Osteoblast (primary cell): ENCODE results near the gene DOCK7. TPM values are rescaled to one million over a fixed set of nuclear protein-coding genes. Genes with fewer than 3 reads are reported as not detected.

Experiments
- DNase-seq: peaks from one replicate; pipeline ENCODE4 v3.0.0; 2011; ENCODE audit warnings: low spot score, mixed read lengths; ENCODE audit not compliant: insufficient read length; ENCODE audit errors: missing footprints
- H2AFZ ChIP-seq: 2 replicates; pipeline ENCODE4 v1.6.0; 2011; ENCODE audit warnings: mild to moderate bottlenecking, low read length
- H3K27ac ChIP-seq: 2 replicates; pipeline ENCODE4 v1.5.1; 2011; ENCODE audit warnings: mild to moderate bottlenecking, low read depth, low read length, moderate library complexity
- H3K27me3 ChIP-seq: 2 replicates; pipeline ENCODE4 v1.6.0; 2012; ENCODE audit warnings: mild to moderate bottlenecking, control low read depth, inconsistent platforms, low read length, moderate library complexity; ENCODE audit not compliant: insufficient read depth
- H3K36me3 ChIP-seq: 2 replicates; pipeline ENCODE4 v1.5.1; 2011; ENCODE audit warnings: mild to moderate bottlenecking, low read length, control low read depth, moderate library complexity; ENCODE audit not compliant: insufficient read depth
- H3K4me1 ChIP-seq: 2 replicates; pipeline ENCODE4 v1.5.1; 2011; ENCODE audit warnings: mild to moderate bottlenecking, low read length, control low read depth, moderate library complexity; ENCODE audit not compliant: insufficient read depth
- H3K4me2 ChIP-seq: 2 replicates; pipeline ENCODE4 v1.6.0; 2011; ENCODE audit warnings: mild to moderate bottlenecking, low read length; ENCODE audit not compliant: insufficient read depth
- H3K4me3 ChIP-seq: fragments of 200-600 bp; sonication (generic); 3 replicates; pipeline ENCODE4 v1.5.1; 2012; ENCODE audit warnings: mild to moderate bottlenecking, low read length, inconsistent platforms; ENCODE audit not compliant: insufficient read depth
- H3K79me2 ChIP-seq: 2 replicates; pipeline ENCODE4 v1.6.0; 2012; ENCODE audit warnings: mild to moderate bottlenecking, low read length, control low read depth, inconsistent platforms; ENCODE audit not compliant: insufficient read depth
- H3K9me3 ChIP-seq: 2 replicates; pipeline ENCODE4 v1.5.1; 2011; ENCODE audit warnings: low read depth, low read length, control low read depth
- H4K20me1 ChIP-seq: 2 replicates; pipeline ENCODE4 v1.6.0; 2012; ENCODE audit warnings: mild to moderate bottlenecking, low read length, control low read depth; ENCODE audit not compliant: insufficient read depth
- total RNA-seq: library from RNA; depleted of rRNA; stranded (reverse); fragments of >200 nt; gene quantifications from 2 replicates; pipeline ENCODE4 v1.2.3, GENCODE V29; 2012
- TF ChIP-seq, protein P1 (sequence below): IDR thresholded peaks from 2 replicates; pipeline ENCODE4 v1.5.1; 2011; ENCODE audit warnings: mild to moderate bottlenecking, low read depth, low read length, moderate library complexity; ENCODE audit errors: extremely low read depth

The DOCK7 gene
- total RNA-seq, 1 donor, result 73.8 TPM

DNA sequence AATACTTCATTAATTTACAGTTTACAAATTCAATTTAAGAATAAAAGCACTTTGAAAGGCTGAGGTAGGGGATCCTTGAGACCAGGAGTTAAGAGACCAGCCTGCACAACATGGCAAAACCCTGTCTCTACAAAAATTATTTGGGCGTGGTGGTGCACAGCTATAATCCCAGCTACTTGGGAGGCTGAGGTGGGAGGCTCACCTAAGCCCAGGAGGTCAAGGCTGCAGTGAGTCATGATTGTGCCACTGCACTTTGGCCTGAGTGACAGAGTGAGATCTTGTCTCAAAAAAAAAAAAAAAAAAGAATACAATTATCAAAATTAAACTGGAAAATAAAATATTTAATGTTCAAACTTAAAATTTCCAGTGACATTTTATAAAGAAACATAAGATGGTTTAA lies 179.2 kb downstream of the DOCK7 start:
- H4K20me1 ChIP-seq, result no peaks in the 10 kb centered on the region
- H3K79me2 ChIP-seq, result no peaks in the 10 kb centered on the region
- no peak overlapping the region for H2AFZ ChIP-seq
- no peak overlapping the region for H3K27ac ChIP-seq
- H3K4me1 ChIP-seq, result no peaks in the 10 kb centered on the region
- H3K27me3 ChIP-seq, result no peaks in the 10 kb centered on the region
- no peak overlapping the region for H3K4me3 ChIP-seq
- H3K36me3 ChIP-seq, result peaks cover 15% of the 10 kb centered on the region
- no peaks in the 10 kb centered on the region for H3K9me3 ChIP-seq
- H3K4me2 ChIP-seq, result no peak overlapping the region
- TF ChIP-seq, protein P1, sequence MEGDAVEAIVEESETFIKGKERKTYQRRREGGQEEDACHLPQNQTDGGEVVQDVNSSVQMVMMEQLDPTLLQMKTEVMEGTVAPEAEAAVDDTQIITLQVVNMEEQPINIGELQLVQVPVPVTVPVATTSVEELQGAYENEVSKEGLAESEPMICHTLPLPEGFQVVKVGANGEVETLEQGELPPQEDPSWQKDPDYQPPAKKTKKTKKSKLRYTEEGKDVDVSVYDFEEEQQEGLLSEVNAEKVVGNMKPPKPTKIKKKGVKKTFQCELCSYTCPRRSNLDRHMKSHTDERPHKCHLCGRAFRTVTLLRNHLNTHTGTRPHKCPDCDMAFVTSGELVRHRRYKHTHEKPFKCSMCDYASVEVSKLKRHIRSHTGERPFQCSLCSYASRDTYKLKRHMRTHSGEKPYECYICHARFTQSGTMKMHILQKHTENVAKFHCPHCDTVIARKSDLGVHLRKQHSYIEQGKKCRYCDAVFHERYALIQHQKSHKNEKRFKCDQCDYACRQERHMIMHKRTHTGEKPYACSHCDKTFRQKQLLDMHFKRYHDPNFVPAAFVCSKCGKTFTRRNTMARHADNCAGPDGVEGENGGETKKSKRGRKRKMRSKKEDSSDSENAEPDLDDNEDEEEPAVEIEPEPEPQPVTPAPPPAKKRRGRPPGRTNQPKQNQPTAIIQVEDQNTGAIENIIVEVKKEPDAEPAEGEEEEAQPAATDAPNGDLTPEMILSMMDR, result no peak
- DNase-seq, result no peak

DNA sequence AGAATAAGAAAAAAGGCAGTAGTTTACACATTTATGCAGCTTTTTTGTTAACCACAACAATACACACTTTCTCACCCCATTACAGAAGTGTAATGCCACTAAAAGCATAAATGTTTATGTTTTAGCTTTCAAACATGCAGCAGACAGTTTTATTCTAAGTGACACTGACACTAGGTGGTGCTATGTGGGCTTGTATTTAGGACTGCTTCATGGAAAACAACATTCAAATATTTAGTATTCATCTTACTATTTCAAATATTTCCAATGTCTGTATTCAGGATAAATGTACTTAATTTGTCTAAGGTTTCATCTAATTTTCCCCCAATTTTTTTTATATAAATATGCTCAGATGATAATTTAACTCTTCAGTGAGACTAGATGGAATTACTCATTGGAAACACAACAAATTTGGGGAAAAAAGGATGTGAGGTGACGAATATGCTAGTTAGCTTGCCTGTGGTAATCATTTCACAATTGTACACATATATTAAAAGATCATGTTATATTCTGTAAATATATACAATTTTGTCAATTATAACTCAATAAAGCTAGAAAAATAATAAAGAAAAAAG lies 179.9 kb downstream of the DOCK7 start:
- Histone ChIP-seq H2AFZ (no peak overlapping the region), H3K36me3 (peaks cover 15% of the 10 kb centered on the region), H3K4me3 (no peak overlapping the region), H4K20me1 (no peaks in the 10 kb centered on the region), H3K4me1 (no peaks in the 10 kb centered on the region), H3K79me2 (no peaks in the 10 kb centered on the region), H3K27ac (no peak overlapping the region), H3K4me2 (no peak overlapping the region), H3K27me3 (no peaks in the 10 kb centered on the region), H3K9me3 (no peaks in the 10 kb centered on the region)
- TF ChIP-seq, protein P1, result peak; percentile 69
- peak; percentile 46 for DNase-seq

- Histone ChIP-seq H3K79me2 (no peaks in the 10 kb centered on the region), H4K20me1 (no peaks in the 10 kb centered on the region), H3K27me3 (no peaks in the 10 kb centered on the region), H3K4me3 (no peak overlapping the region), H3K4me1 (no peaks in the 10 kb centered on the region), H3K4me2 (no peak overlapping the region), H3K9me3 (no peaks in the 10 kb centered on the region), H3K27ac (no peak overlapping the region), H2AFZ (no peak overlapping the region), H3K36me3 (peaks cover 7% of the 10 kb centered on the region)
- DNase-seq, result no peak
- TF ChIP-seq, protein P1, result no peak
Measured at GRCh38 chr1:62500210-62500609, 188.0 kb downstream of the DOCK7 start.

DNA sequence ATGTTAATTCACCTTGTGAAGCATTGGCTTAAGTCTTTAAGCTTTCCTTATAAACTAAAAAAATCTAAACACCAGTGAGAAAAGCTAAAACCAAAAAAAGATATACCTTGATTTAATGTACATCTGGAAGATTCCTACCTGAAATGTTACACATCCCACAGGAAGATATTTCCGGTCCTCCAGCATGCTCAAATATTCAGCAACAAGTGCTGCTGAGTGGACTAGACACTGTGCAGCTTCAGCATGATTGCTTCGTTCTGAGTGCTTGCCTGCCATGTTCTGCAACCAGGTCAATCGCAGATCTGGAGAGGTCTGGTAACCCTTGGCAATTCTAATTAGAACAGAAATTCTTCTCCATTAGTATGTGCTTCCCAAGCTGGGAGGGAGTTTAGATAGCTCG lies 194.0 kb downstream of the DOCK7 start:
- TF ChIP-seq, protein P1, result no peak
- Histone ChIP-seq H3K4me2 (no peak overlapping the region), H3K27me3 (no peaks in the 10 kb centered on the region), H3K4me3 (no peak overlapping the region), H4K20me1 (no peaks in the 10 kb centered on the region), H3K9me3 (no peaks in the 10 kb centered on the region), H3K27ac (no peak overlapping the region), H3K79me2 (no peaks in the 10 kb centered on the region), H3K4me1 (peaks cover 3% of the 10 kb centered on the region), H2AFZ (no peak overlapping the region), H3K36me3 (peaks cover 15% of the 10 kb centered on the region)
- DNase-seq, result no peak
